ENCODE data around the gene MORC2. TPM values are rescaled to one million over a fixed set of nuclear protein-coding genes. Genes with fewer than 3 reads are reported as not detected.
A peak's percentile ranks its signal among the peaks of the same experiment; 100 is the strongest.

Gene MORC2
- total RNA-seq, 1 donor from 2014 or later, result 20.1 TPM

- ATAC-seq (ENCODE audit: poor library complexity) (no peak), DNase-seq (peak; percentile 20)
- intact Hi-C loops (cut with DNase I), result no loop called here
Measured at GRCh38 chr22:30880847-30881246, 87.7 kb downstream of the MORC2 start.

- intact Hi-C loops (cut with DNase I), result no loop called here
- ATAC-seq (ENCODE audit: poor library complexity) (no peak), DNase-seq (peak; percentile 14)
Measured at GRCh38 chr22:30880181-30880601, 88.4 kb downstream of the MORC2 start.

- DNase-seq, result no peak
- intact Hi-C loops (cut with DNase I), result no loop called here
- no peak for ATAC-seq (ENCODE audit: poor library complexity)
Measured at GRCh38 chr22:30879415-30879797, 89.2 kb downstream of the MORC2 start.

- ATAC-seq (ENCODE audit: poor library complexity) (no peak), DNase-seq (peak; percentile 42)
- intact Hi-C loops (cut with DNase I), result no loop called here
Measured at GRCh38 chr22:30878516-30879414, 89.8 kb downstream of the MORC2 start.

- intact Hi-C loops (cut with DNase I), result no loop called here
- DNase-seq (peak; percentile 30), ATAC-seq (ENCODE audit: poor library complexity) (peak; percentile 45)
Measured at GRCh38 chr22:30877662-30878515, 90.7 kb downstream of the MORC2 start.

- ATAC-seq (ENCODE audit: poor library complexity) (peak; percentile 68), DNase-seq (peak; percentile 74)
- intact Hi-C loops (cut with DNase I), result no loop called here
Measured at GRCh38 chr22:30876915-30877553, 91.5 kb downstream of the MORC2 start.

- DNase-seq (peak; percentile 26), ATAC-seq (ENCODE audit: poor library complexity) (no peak)
- intact Hi-C loops (cut with DNase I), result no loop called here
Measured at GRCh38 chr22:30876221-30876751, 92.3 kb downstream of the MORC2 start.

GRCh38 chr22:30875481-30876215, 92.9 kb downstream of the MORC2 start:
- DNase-seq (peak; percentile 82), ATAC-seq (ENCODE audit: poor library complexity) (peak; percentile 87)
- intact Hi-C loops (cut with DNase I), result no loop called here

Other genes starting within 250 kb of the MORC2 start
- gene TUG1, start 491 bp upstream of the MORC2 start, total RNA-seq, result 30.9 TPM
- 256 TPM for gene SMTN, start 112.5 kb upstream of the MORC2 start, total RNA-seq
- 43.4 TPM for gene SELENOM, start 138.8 kb upstream of the MORC2 start, total RNA-seq
- 15.4 TPM for gene INPP5J, start 154.2 kb upstream of the MORC2 start, total RNA-seq
- not detected for gene PLA2G3, start 171.7 kb upstream of the MORC2 start, total RNA-seq
- 17.7 TPM for gene RNF185, start 191.4 kb upstream of the MORC2 start, total RNA-seq
- 8.5 TPM for gene LIMK2, start 243.5 kb upstream of the MORC2 start, total RNA-seq